Erythroblast (primary cell): ENCODE measurements around the gene SNCAIP.

Experiments
- GATA1 ChIP-seq: IDR thresholded peaks from 2 replicates; pipeline ENCODE4 v1.6.1; 2011; ENCODE audit warnings: low read depth, mild to moderate bottlenecking, control low read depth, low read length, moderate library complexity
- POLR2A ChIP-seq: IDR thresholded peaks from 2 replicates; pipeline ENCODE4 v1.6.1; 2011; ENCODE audit warnings: mild to moderate bottlenecking, low read length

GRCh38 chr5:122405751-122406150 is 93.7 kb downstream of the SNCAIP start:
- TF ChIP-seq POLR2A: no peak
- TF ChIP-seq GATA1: no peak
